ENCODE data around the gene MRPS27.

The MRPS27 gene

GRCh38 chr5:72206160-72206559 lies 113.9 kb downstream of the MRPS27 start:
- no peak for DNase-seq (ENCODE audit: extremely low read depth, low read depth)
- H3K4me3 ChIP-seq (replicated peaks; ENCODE audit: low read depth, low read length): no peak overlapping the region
- TF ChIP-seq, protein P1, sequence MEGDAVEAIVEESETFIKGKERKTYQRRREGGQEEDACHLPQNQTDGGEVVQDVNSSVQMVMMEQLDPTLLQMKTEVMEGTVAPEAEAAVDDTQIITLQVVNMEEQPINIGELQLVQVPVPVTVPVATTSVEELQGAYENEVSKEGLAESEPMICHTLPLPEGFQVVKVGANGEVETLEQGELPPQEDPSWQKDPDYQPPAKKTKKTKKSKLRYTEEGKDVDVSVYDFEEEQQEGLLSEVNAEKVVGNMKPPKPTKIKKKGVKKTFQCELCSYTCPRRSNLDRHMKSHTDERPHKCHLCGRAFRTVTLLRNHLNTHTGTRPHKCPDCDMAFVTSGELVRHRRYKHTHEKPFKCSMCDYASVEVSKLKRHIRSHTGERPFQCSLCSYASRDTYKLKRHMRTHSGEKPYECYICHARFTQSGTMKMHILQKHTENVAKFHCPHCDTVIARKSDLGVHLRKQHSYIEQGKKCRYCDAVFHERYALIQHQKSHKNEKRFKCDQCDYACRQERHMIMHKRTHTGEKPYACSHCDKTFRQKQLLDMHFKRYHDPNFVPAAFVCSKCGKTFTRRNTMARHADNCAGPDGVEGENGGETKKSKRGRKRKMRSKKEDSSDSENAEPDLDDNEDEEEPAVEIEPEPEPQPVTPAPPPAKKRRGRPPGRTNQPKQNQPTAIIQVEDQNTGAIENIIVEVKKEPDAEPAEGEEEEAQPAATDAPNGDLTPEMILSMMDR (IDR thresholded peaks at IDR 0.05; ENCODE audit: low read depth, low read length, missing control alignments): no peak

GRCh38 chr5:72205431-72206009 lies 114.5 kb downstream of the MRPS27 start:
- TF ChIP-seq, protein P1 (IDR thresholded peaks at IDR 0.05; ENCODE audit: low read depth, low read length, missing control alignments): no peak
- DNase-seq (ENCODE audit: extremely low read depth, low read depth): no peak

DNA sequence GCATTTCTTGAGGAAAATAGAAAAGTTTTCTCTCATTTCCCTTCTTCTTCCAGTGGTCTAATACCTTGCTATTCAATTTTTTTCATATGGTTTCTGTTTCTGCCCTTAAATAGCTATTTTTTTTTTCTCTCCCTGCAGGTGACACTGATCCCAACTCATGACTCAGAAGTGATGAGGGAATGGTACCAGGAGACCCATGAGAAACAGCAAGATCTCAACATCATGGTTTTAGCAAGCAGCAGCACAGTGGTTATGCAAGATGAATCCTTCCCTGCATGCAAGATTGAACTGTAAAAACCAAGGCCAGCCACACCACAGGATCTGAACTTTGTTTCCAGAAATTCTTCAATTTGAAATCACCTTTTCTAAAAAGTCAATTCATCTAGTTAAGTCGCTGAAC lies 115.1 kb downstream of the MRPS27 start:
- TF ChIP-seq, protein P1 (IDR thresholded peaks at IDR 0.05; ENCODE audit: low read depth, low read length, missing control alignments): no peak
- no peak overlapping the region for H3K4me3 ChIP-seq (replicated peaks; ENCODE audit: low read depth, low read length)
- DNase-seq (ENCODE audit: extremely low read depth, low read depth): no peak

More at GRCh38 chr5:72205431-72206009, 114.5 kb downstream of the MRPS27 start:
- H3K4me3 ChIP-seq (replicated peaks; ENCODE audit: low read depth, low read length): no peak overlapping the region

DNA sequence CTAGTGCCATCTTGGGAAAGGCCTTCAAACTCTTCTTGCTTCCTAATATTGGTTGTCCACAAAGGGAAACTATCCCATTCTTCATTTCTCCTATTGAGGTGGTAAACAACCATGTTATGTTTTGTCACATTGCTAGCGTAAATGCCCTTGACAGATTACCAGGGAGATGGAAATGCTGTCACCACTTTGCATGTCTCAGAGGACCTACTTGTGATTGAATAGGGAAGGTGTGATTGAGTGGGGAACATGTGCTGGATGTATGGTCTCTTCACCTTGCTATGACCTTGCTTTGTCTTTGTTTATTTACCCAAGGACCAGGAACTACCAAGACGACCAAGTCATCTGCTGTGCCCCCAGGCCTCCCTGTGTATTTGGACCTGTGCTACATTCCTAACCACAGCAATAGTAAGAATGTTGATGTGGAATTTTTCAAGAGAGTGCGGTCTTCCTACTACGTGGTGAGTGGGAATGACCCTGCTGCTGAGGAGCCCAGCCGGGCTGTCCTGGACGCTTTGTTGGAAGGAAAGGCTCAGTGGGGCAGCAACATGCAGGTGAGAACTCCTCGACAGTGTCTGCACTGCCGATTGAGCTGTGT lies 116.7 kb downstream of the MRPS27 start:
- TF ChIP-seq, protein P1 (IDR thresholded peaks at IDR 0.05; ENCODE audit: low read depth, low read length, missing control alignments): no peak
- no peak overlapping the region for H3K4me3 ChIP-seq (replicated peaks; ENCODE audit: low read depth, low read length)
- no peak for DNase-seq (ENCODE audit: extremely low read depth, low read depth)

GRCh38 chr5:72202331-72202825 lies 117.7 kb downstream of the MRPS27 start:
- DNase-seq (ENCODE audit: extremely low read depth, low read depth): no peak
- no peak overlapping the region for H3K4me3 ChIP-seq (replicated peaks; ENCODE audit: low read depth, low read length)
- TF ChIP-seq, protein P1 (IDR thresholded peaks at IDR 0.05; ENCODE audit: low read depth, low read length, missing control alignments): no peak

DNA sequence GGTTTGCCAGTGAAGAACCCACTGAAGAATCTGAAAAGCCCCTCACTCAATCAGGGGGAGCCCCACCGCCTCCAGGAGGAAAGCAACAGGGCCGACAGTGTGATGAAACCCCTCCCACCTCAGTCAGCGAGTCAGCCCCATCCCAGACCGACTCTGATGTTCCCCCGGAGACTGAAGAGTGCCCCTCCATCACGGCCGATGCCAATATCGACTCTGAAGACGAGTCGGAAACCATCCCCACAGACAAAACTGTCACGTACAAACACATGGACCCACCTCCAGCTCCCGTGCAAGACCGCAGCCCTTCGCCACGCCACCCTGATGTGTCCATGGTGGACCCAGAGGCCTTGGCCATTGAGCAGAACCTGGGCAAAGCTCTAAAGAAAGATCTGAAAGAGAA lies 120.4 kb downstream of the MRPS27 start:
- no peak overlapping the region for H3K4me3 ChIP-seq (replicated peaks; ENCODE audit: low read depth, low read length)
- TF ChIP-seq, protein P1 (IDR thresholded peaks at IDR 0.05; ENCODE audit: low read depth, low read length, missing control alignments): no peak
- DNase-seq (ENCODE audit: extremely low read depth, low read depth): no peak
